Heart left ventricle (tissue), 13 donors: ENCODE results near the gene RPS3.

Source experiments
- CTCF ChIP-seq, 12 donors: fragments of 200-600 bp; sonication (generic) in 4 of 12; IDR thresholded peaks; one replicate each; pipeline versions ENCODE4 v1.5.0 to v1.8.0; 2018 to 2022; ENCODE audit warnings: antibody characterized with exemption in 12 of 12, mild to moderate bottlenecking in 5 of 12
- POLR2A ChIP-seq, 2 donors: fragments of 450-650 bp; IDR thresholded peaks; one replicate each; pipeline ENCODE4 v1.6.1; 2017; ENCODE audit warnings: antibody characterized with exemption in 2 of 2, mild to moderate bottlenecking in 2 of 2, moderate library complexity in 2 of 2
- donor health status: ischemic (EF 13 %, LVEDD 7.1; RV severe dilation, severe dysfunction).
- donor health status: DM: no; HTN: yes; CAD: no.
- donor health status: DM: no; HTN: no; CAD: no.
- donor health status: ischemic (EF 25% LVEDD 6.9; RV normal size, moderate dysfunction).
- donor health status: ischemic (EF 25% LVEDD 5.7; RV mildly dilated, moderate dysfunction).
- donor health status: ischemic (EF 35%, LVEDD 5.7; RV mildly dilated, moderate dysfunction).
- donor health status: nonischemic (EF 11% LVEDD 7.7; RV severe dilation, severe dysfunction).
- donor health status: DM: yes; HTN: yes; CAD: no.
- donor health status: PGD.
- donor health status: ischemic (EF 29% LVEDD 5.4; RV normal size, mild dysfunction).
- donor health status: nonischemic (EF 23%, LVEDD 6.1; RV moderate dilation, normal function).

GRCh38 chr11:75383246-75383645, 16.1 kb upstream of the RPS3 start:
- TF ChIP-seq CTCF (IDR thresholded peaks at IDR 0.05): no peak
- TF ChIP-seq POLR2A (IDR thresholded peaks at IDR 0.05): no peak
